H1 (cell line): ENCODE results near the gene IRF3. TPM values are rescaled to one million over a fixed set of nuclear protein-coding genes. Genes with fewer than 3 reads are reported as not detected.
A peak's percentile ranks its signal among the peaks of the same experiment; 100 is the strongest.

Source experiments
- CTCF ChIA-PET: fragments of 300-600 bp; sonication (Branson Sonifier 250); formaldehyde crosslinking; loops from one replicate; lab custom pipeline; 2021; ENCODE audit not compliant: partially characterized antibody; lab: Charles Lee
- POLR2A ChIA-PET: fragments of 300-600 bp; sonication (Branson Sonifier 250); formaldehyde crosslinking; loops from one replicate; lab custom pipeline; 2021; ENCODE audit warnings: inconsistent platforms; ENCODE audit not compliant: partially characterized antibody; lab: Charles Lee
- DNase-seq, 2 experiments: peaks; one replicate each; pipeline versions ENCODE4 v3.0.0 to v3.0.0-alpha.2; 2010 to 2022; ENCODE audit warnings: low spot score in 2 of 2, low read depth in 1 of 2, mixed read lengths in 1 of 2
- FAIRE-seq: peaks from 2 replicates; lab custom pipeline; 2011; peaks lifted over from hg19 to GRCh38; lab: Jason Lieb, UNC
- H2AFZ ChIP-seq: 2 replicates; pipeline ENCODE4 v1.8.1; 2012; ENCODE audit warnings: low read length, inconsistent platforms
- H2AK5ac ChIP-seq: 2 replicates; pipeline ENCODE4 v1.6.1; 2013; ENCODE audit warnings: low read depth, low read length
- H2BK120ac ChIP-seq: replicated peaks from 2 replicates; pipeline ENCODE3; 2013; ENCODE audit warnings: low read depth, low read length, inconsistent platforms
- H2BK12ac ChIP-seq: 2 replicates; pipeline ENCODE4 v1.6.1; 2013; ENCODE audit warnings: low read depth, low read length
- H2BK15ac ChIP-seq: 2 replicates; pipeline ENCODE4 v1.6.1; 2013; ENCODE audit warnings: low read length
- H2BK20ac ChIP-seq: 2 replicates; pipeline ENCODE4 v1.6.1; 2013; ENCODE audit warnings: low read length
- H2BK5ac ChIP-seq: 2 replicates; pipeline ENCODE4 v1.6.1; 2013; ENCODE audit warnings: low read depth, low read length
- H3K14ac ChIP-seq: 2 replicates; pipeline ENCODE4 v1.6.1; 2013; ENCODE audit warnings: inconsistent platforms; ENCODE audit not compliant: insufficient read length
- H3K18ac ChIP-seq: 2 replicates; pipeline ENCODE4 v1.6.1; 2013; ENCODE audit warnings: low read length; ENCODE audit errors: extremely low read depth
- H3K23ac ChIP-seq: 2 replicates; pipeline ENCODE4 v1.6.1; 2013; ENCODE audit warnings: inconsistent platforms; ENCODE audit not compliant: insufficient read length
- H3K23me2 ChIP-seq: 2 replicates; pipeline ENCODE4 v1.6.1; 2013; ENCODE audit warnings: low read depth, low read length
- H3K27ac ChIP-seq: 2 replicates; pipeline ENCODE4 v1.6.1; 2011; ENCODE audit warnings: low read depth, low read length, inconsistent platforms
- H3K27me3 ChIP-seq, 4 experiments: replicated peaks in 1 of 4; 1 replicate in 1 of 4; 2 replicates in 3 of 4; pipeline versions ENCODE4 v1.6.1 to v1.8.1; 2011 to 2013; ENCODE audit warnings: low read length in 3 of 4, mild to moderate bottlenecking in 3 of 4, inconsistent platforms in 2 of 4, mixed read lengths in 2 of 4, moderate library complexity in 1 of 4; ENCODE audit not compliant: control insufficient read depth in 3 of 4, insufficient read depth in 3 of 4; ENCODE audit errors: extremely low read depth in 1 of 4
- H3K36me3 ChIP-seq, 4 experiments: 2 replicates each; pipeline versions ENCODE4 v1.6.1 to v1.8.1; 2011 to 2013; ENCODE audit warnings: mild to moderate bottlenecking in 4 of 4, low read length in 3 of 4, moderate library complexity in 2 of 4, control low read depth in 1 of 4, inconsistent platforms in 1 of 4; ENCODE audit not compliant: insufficient read depth in 4 of 4, control insufficient read depth in 2 of 4
- H3K4ac ChIP-seq: replicated peaks from 2 replicates; pipeline ENCODE3; 2013; ENCODE audit warnings: low read length, low read depth, mixed read lengths, inconsistent platforms; ENCODE audit not compliant: insufficient read length
- H3K4me1 ChIP-seq, 4 experiments: replicated peaks in 1 of 4; 1 replicate in 1 of 4; 2 replicates in 3 of 4; pipeline versions ENCODE4 v1.6.1 to v1.8.1; 2011 to 2013; ENCODE audit warnings: low read length in 3 of 4, inconsistent platforms in 2 of 4, mixed read lengths in 1 of 4; ENCODE audit not compliant: insufficient read depth in 4 of 4, control insufficient read depth in 3 of 4
- H3K4me2 ChIP-seq, 2 experiments: 2 replicates each; pipeline versions ENCODE4 v1.6.1 to v1.8.1; 2011 to 2013; ENCODE audit warnings: low read depth in 2 of 2, low read length in 2 of 2, control low read depth in 1 of 2, inconsistent platforms in 1 of 2, mild to moderate bottlenecking in 1 of 2; ENCODE audit not compliant: insufficient read depth in 1 of 2
- H3K4me3 ChIP-seq, 4 experiments: fragments of 200-600, 300-600 bp in 1 of 4; sonication (generic), shearing (Covaris generic), sonication (Bioruptor Twin) in 1 of 4; 2 replicates each; pipeline versions ENCODE4 v1.5.1 to v1.8.1; 2011 to 2016; ENCODE audit warnings: low read length in 4 of 4, low read depth in 3 of 4, control low read depth in 2 of 4, inconsistent platforms in 2 of 4, mild to moderate bottlenecking in 2 of 4, mixed read lengths in 1 of 4, moderate library complexity in 1 of 4; ENCODE audit not compliant: insufficient read depth in 2 of 4; ENCODE audit errors: extremely low read depth in 1 of 4
- H3K56ac ChIP-seq: replicated peaks from 2 replicates; pipeline ENCODE3; 2013; ENCODE audit warnings: low read depth, mild to moderate bottlenecking, mixed read lengths, low read length, inconsistent platforms; ENCODE audit not compliant: insufficient read length
- H3K79me1 ChIP-seq: 2 replicates; pipeline ENCODE4 v1.6.1; 2013; ENCODE audit warnings: low read depth, low read length, control low read depth
- H3K79me2 ChIP-seq, 2 experiments: 2 replicates each; pipeline versions ENCODE4 v1.6.1 to v1.8.1; 2012 to 2013; ENCODE audit warnings: low read length in 2 of 2, mild to moderate bottlenecking in 2 of 2, inconsistent platforms in 1 of 2; ENCODE audit not compliant: insufficient read depth in 2 of 2, control insufficient read depth in 1 of 2
- H3K9ac ChIP-seq, 4 experiments: replicated peaks in 1 of 4; 1 replicate in 1 of 4; 2 replicates in 3 of 4; pipeline versions ENCODE4 v1.6.1 to v1.8.1; 2011 to 2013; ENCODE audit warnings: low read depth in 3 of 4, low read length in 3 of 4, control low read depth in 2 of 4, mild to moderate bottlenecking in 2 of 4, moderate library complexity in 2 of 4, inconsistent platforms in 1 of 4; ENCODE audit errors: extremely low read depth in 1 of 4
- H3K9me3 ChIP-seq, 2 experiments: 2 replicates each; pipeline versions ENCODE4 v1.6.1 to v1.8.1; 2012 to 2013; ENCODE audit warnings: mild to moderate bottlenecking in 2 of 2, moderate library complexity in 2 of 2, control low read depth in 1 of 2, inconsistent platforms in 1 of 2, low read depth in 1 of 2, low read length in 1 of 2, mixed read lengths in 1 of 2; ENCODE audit not compliant: insufficient read depth in 2 of 2
- H4K20me1 ChIP-seq, 2 experiments: replicated peaks in 1 of 2; 2 replicates each; pipeline versions ENCODE3 to v1.8.1; 2011 to 2013; ENCODE audit warnings: inconsistent platforms in 2 of 2, low read length in 2 of 2, mild to moderate bottlenecking in 1 of 2; ENCODE audit not compliant: insufficient read depth in 2 of 2, control insufficient read depth in 1 of 2
- H4K5ac ChIP-seq: 2 replicates; pipeline ENCODE4 v1.6.1; 2013; ENCODE audit warnings: low read length, low read depth, mixed read lengths, inconsistent platforms; ENCODE audit not compliant: insufficient read length
- H4K8ac ChIP-seq: 2 replicates; pipeline ENCODE4 v1.8.0; 2013; ENCODE audit warnings: mild to moderate bottlenecking, moderate library complexity, low read length, inconsistent platforms; ENCODE audit not compliant: insufficient read depth; ENCODE audit errors: extremely low read depth
- H4K91ac ChIP-seq: replicated peaks from 2 replicates; pipeline ENCODE3; 2013; ENCODE audit warnings: low read length, mixed read lengths, inconsistent platforms; ENCODE audit not compliant: insufficient read length
- HDAC2 ChIP-seq, 2 experiments: fragments of 300-600 bp in 1 of 2; sonication (generic) in 1 of 2; IDR thresholded peaks; 2 replicates each; pipeline ENCODE4 v1.6.1; 2011 to 2012; ENCODE audit warnings: low read depth in 2 of 2, low read length in 2 of 2, mild to moderate bottlenecking in 2 of 2, moderate library complexity in 2 of 2, borderline replicate concordance in 1 of 2, inconsistent platforms in 1 of 2
- KDM1A ChIP-seq: fragments of 200-600, 300-600 bp; sonication (generic); IDR thresholded peaks from 2 replicates; pipeline ENCODE4 v1.7.1; 2016; ENCODE audit warnings: mild to moderate bottlenecking, low read length, borderline replicate concordance
- MAFK ChIP-seq: IDR thresholded peaks from 2 replicates; pipeline ENCODE4 v1.6.1; 2012; ENCODE audit warnings: low read depth, mild to moderate bottlenecking, improper control_type of control experiment, low read length
- RFX5 ChIP-seq: IDR thresholded peaks from 2 replicates; pipeline ENCODE4 v1.6.1; 2011; ENCODE audit warnings: low read depth, low read length, improper control_type of control experiment, borderline replicate concordance
- SIX5 ChIP-seq: IDR thresholded peaks from 2 replicates; pipeline ENCODE4 v1.6.1; 2011; ENCODE audit warnings: mild to moderate bottlenecking, low read depth, low read length
- whole genome bisulfite sequencing, 2 experiments: shearing (Covaris generic) in 1 of 2; methylation state at CpG; one replicate each; pipeline versions ENCODE4 v1.1.6 to v1.1.7; 2013 to 2015; ENCODE audit warnings: low lambda C conversion rate in 2 of 2, mixed read lengths in 2 of 2, inconsistent platforms in 1 of 2, low coverage in 1 of 2, missing lambda C conversion rate in 1 of 2; ENCODE audit not compliant: insufficient replicate concordance in 2 of 2, insufficient coverage in 1 of 2, insufficient read length in 1 of 2; ENCODE audit errors: extremely low coverage in 1 of 2, missing lambda C conversion rate in 1 of 2; 5-methylcytosine and 5-hydroxymethylcytosine counted together
- polyA plus RNA-seq, 7 experiments: library from polyadenylated mRNA; depleted of rRNA in 3 of 7; stranded (reverse) in 5 of 7; unstranded in 2 of 7; fragments of >200 nt in 5 of 7; fragments of 200-250 nt in 2 of 7; gene quantifications; 1 replicate in 5 of 7; 2 replicates in 1 of 7; 4 replicates in 1 of 7; pipeline versions ENCODE4 v1.2.1 to v1.2.3, GENCODE V29; 2011 to 2013; ENCODE audit warnings: missing spikeins in 2 of 7, mixed read lengths in 2 of 7
- total RNA-seq: library from RNA; stranded (reverse); fragmentation: NEBNext Ultra II Directional; extraction: Animal tissue kit (Norgen Biotek cat#: 25700); gene quantifications from 2 replicates; pipeline ENCODE4 v1.2.1, GENCODE V29; 2021

IRF3 gene
- total and polyA plus RNA-seq, 2 of the 8 experiments (the other 6 are each of a cell fraction or from before 2014, with no cell fraction given): 103 to 114 TPM

DNA sequence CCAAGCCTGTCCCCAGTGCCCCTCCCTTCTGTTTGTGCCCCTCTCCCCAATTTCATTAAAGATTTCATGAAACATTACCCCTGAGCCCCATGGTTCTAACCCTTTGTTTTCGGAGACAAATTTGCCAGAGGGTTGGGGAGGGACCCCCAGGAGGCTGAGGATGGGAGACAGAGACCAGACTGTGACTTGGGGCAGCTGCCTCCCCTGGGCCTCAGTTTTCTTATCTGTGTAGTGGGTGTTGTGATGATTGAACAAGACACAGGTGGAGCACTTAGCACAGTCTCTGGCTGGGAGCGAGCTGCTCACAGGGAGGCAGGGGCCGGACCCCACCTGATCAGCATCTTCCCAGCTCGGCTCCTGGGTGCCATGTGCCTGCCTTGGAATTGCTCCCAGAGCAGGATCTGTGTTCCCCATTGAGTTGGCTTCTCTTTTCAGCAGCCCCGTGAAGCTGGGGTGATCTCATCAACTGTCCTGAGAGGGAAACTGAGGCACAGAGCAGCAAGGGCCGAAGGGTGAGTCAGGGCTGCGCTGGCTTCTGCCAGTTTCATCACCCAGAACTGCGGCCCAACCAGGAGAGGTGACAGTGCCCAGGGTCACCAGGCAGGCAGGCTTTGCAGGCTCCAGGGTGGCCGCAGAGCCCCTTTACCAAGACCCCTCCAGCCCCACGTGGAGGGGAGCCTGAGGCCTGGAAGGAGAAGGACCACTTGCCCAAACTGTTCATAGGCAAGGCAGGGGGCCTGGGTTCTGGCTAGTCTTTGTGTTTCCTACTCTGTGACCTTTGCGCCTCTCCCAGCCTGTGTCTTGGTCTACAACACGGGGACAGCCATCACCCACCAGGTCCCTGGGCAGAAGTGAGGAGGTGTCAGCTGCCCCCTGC is 6.9 kb downstream of the IRF3 start:
- Histone ChIP-seq H3K4me3 (no peak overlapping the region), H3K79me1 (peaks cover 7% of the 10 kb centered on the region; the same call in 1 of the 2 replicates), H4K20me1 (peaks cover 13 to 21% of the 10 kb centered on the region in 2 experiments), H2BK5ac (no peak overlapping the region), H3K4me2 (no peak overlapping the region), H2BK120ac (no peak overlapping the region), H4K91ac (no peak overlapping the region), H3K27ac (no peak overlapping the region), H3K9me3 (peaks cover 9 to 11% of the 10 kb centered on the region in 2 experiments), H2AFZ (no peak overlapping the region), H3K9ac (no peak overlapping the region), H3K4ac (no peak overlapping the region), H2BK20ac (no peak overlapping the region), H4K8ac (no peak overlapping the region), H3K27me3 (no peaks in the 10 kb centered on the region), H2BK15ac (no peak overlapping the region), H3K36me3 (peaks cover 21 to 75% (median 57%) of the 10 kb centered on the region in 4 experiments; a peak in 7 of 8 replicates), H4K5ac (no peak overlapping the region), H2AK5ac (no peak overlapping the region), H3K23me2 (no peaks in the 10 kb centered on the region; the same call in 1 of the 2 replicates), H3K4me1 (peaks cover 0 to 14% (median 6%) of the 10 kb centered on the region in 4 experiments; a peak in 4 of 7 replicates), H3K18ac (no peak overlapping the region), H3K14ac (no peak overlapping the region), H3K79me2 (peaks cover 0 to 6% of the 10 kb centered on the region in 2 experiments; a peak in 1 of 4 replicates), H2BK12ac (no peak overlapping the region), H3K56ac (no peak overlapping the region), H3K23ac (no peak overlapping the region)
- TF ChIP-seq MAFK (no peak), KDM1A (peak; percentile 54; the same call in 1 of the 2 replicates), RFX5 (no peak), SIX5 (no peak), HDAC2 (IDR thresholded peaks at IDR 0.05; ENCODE audit: borderline replicate concordance in 1 of 2, low read depth in 2 of 2, low read length in 2 of 2) (no peak)
- POLR2A ChIA-PET: interaction anchor here (1.3 to 18.0 kb wide), 4 partner anchors 15 to 28 kb away, joined by 3 to 275 read pairs (median 121); partner anchors contain the start of genes PRMT1, RRAS and SCAF1
- CTCF ChIA-PET: interaction anchor here (1.0 to 4.4 kb wide), 4 partner anchors 14 to 26 kb away, joined by 3 to 39 read pairs (median 16); no protein-coding TSS in a partner anchor
- DNase-seq (no peak), FAIRE-seq (no peak)
- 90% methylated on average over 12 of the region's 12 CpGs; no CpG with 5 or more reads in 1 of the 2 experiments for WGBS, 2 experiments
